Mesenchymal stem cell (in vitro differentiated cells and primary cell): ENCODE measurements around the gene HPGDS.

Experiments
- DNase-seq: peaks from one replicate; pipeline ENCODE4 v3.0.0-alpha.2; 2013
- H2AFZ ChIP-seq: one replicate; pipeline ENCODE4 v1.6.1; 2013; ENCODE audit warnings: low read depth, mild to moderate bottlenecking, control low read depth, inconsistent platforms, low read length, moderate library complexity
- H2AK5ac ChIP-seq: 2 replicates; pipeline ENCODE4 v1.6.1; 2013; ENCODE audit warnings: low read length, moderate library complexity, mild to moderate bottlenecking, inconsistent platforms; ENCODE audit not compliant: severe bottlenecking
- H2BK120ac ChIP-seq: one replicate; pipeline ENCODE4 v1.6.1; 2013; ENCODE audit warnings: low read depth, mild to moderate bottlenecking, inconsistent platforms, low read length, moderate library complexity
- H2BK12ac ChIP-seq, 2 experiments: one replicate each; pipeline ENCODE4 v1.6.1; 2013; ENCODE audit warnings: inconsistent platforms in 2 of 2, low read length in 2 of 2, mild to moderate bottlenecking in 2 of 2, moderate library complexity in 2 of 2, control low read depth in 1 of 2
- H2BK15ac ChIP-seq: one replicate; pipeline ENCODE4 v1.6.1; 2013; ENCODE audit warnings: mild to moderate bottlenecking, low read depth, inconsistent platforms; ENCODE audit not compliant: poor library complexity, severe bottlenecking
- H2BK5ac ChIP-seq: 2 replicates; pipeline ENCODE4 v1.6.1; 2013; ENCODE audit warnings: low read depth, mild to moderate bottlenecking, low read length, control low read depth, inconsistent platforms; ENCODE audit not compliant: poor library complexity, severe bottlenecking
- H3K14ac ChIP-seq, 2 experiments: one replicate each; pipeline ENCODE4 v1.6.1; 2013; ENCODE audit warnings: inconsistent platforms in 2 of 2, low read length in 2 of 2, control low read depth in 1 of 2, mild to moderate bottlenecking in 1 of 2, moderate library complexity in 1 of 2
- H3K18ac ChIP-seq, 2 experiments: one replicate each; pipeline ENCODE4 v1.6.1; 2013; ENCODE audit warnings: inconsistent platforms in 2 of 2, low read length in 2 of 2, control low read depth in 1 of 2, low read depth in 1 of 2, mild to moderate bottlenecking in 1 of 2
- H3K23ac ChIP-seq, 2 experiments: one replicate each; pipeline ENCODE4 v1.6.1; 2013; ENCODE audit warnings: inconsistent platforms in 2 of 2, low read length in 2 of 2, mild to moderate bottlenecking in 2 of 2, moderate library complexity in 2 of 2, control low read depth in 1 of 2
- H3K27ac ChIP-seq: 2 replicates; pipeline ENCODE4 v1.5.1; 2013; ENCODE audit warnings: mild to moderate bottlenecking, moderate library complexity, low read length, control low read depth, inconsistent platforms; ENCODE audit not compliant: poor library complexity, severe bottlenecking
- H3K27me3 ChIP-seq, 2 experiments: 2 replicates each; pipeline versions ENCODE4 v1.6.1 to v1.7.0; 2013; ENCODE audit warnings: low read length in 2 of 2, mild to moderate bottlenecking in 2 of 2, moderate library complexity in 2 of 2, control low read depth in 1 of 2, inconsistent platforms in 1 of 2; ENCODE audit not compliant: control insufficient read depth in 1 of 2, insufficient read depth in 1 of 2
- H3K36me3 ChIP-seq, 2 experiments: 2 replicates each; pipeline versions ENCODE4 v1.6.1 to v1.7.0; 2013; ENCODE audit warnings: low read length in 2 of 2, control low read depth in 1 of 2, inconsistent platforms in 1 of 2, low read depth in 1 of 2, mild to moderate bottlenecking in 1 of 2; ENCODE audit not compliant: insufficient read depth in 2 of 2, control insufficient read depth in 1 of 2
- H3K4ac ChIP-seq, 2 experiments: one replicate each; pipeline ENCODE4 v1.6.1; 2013; ENCODE audit warnings: inconsistent platforms in 2 of 2, low read length in 2 of 2, mild to moderate bottlenecking in 2 of 2, moderate library complexity in 2 of 2, control low read depth in 1 of 2, low read depth in 1 of 2
- H3K4me1 ChIP-seq: 2 replicates; pipeline ENCODE4 v1.6.1; 2013; ENCODE audit warnings: low read depth, low read length, control low read depth; ENCODE audit not compliant: control insufficient read depth, insufficient read depth
- H3K4me2 ChIP-seq: 2 replicates; pipeline ENCODE4 v1.6.1; 2013; ENCODE audit warnings: low read length, mild to moderate bottlenecking, inconsistent platforms; ENCODE audit not compliant: poor library complexity, severe bottlenecking
- H3K4me3 ChIP-seq, 2 experiments: 2 replicates each; pipeline versions ENCODE4 v1.5.1 to v1.7.0; 2013; ENCODE audit warnings: low read length in 2 of 2, mild to moderate bottlenecking in 2 of 2, control low read depth in 1 of 2, low read depth in 1 of 2; ENCODE audit not compliant: insufficient read depth in 1 of 2
- H3K79me1 ChIP-seq: replicated peaks from 2 replicates; pipeline ENCODE4 v1.6.1; 2013; ENCODE audit warnings: mild to moderate bottlenecking, control low read depth, low read length, inconsistent platforms; ENCODE audit not compliant: poor library complexity, severe bottlenecking
- H3K9ac ChIP-seq: 2 replicates; pipeline ENCODE4 v1.7.0; 2013; ENCODE audit warnings: mild to moderate bottlenecking, low read length, moderate library complexity
- H3K9me3 ChIP-seq: 2 replicates; pipeline ENCODE4 v1.7.0; 2013; ENCODE audit warnings: mild to moderate bottlenecking, low read length; ENCODE audit not compliant: control insufficient read depth
- H4K8ac ChIP-seq: one replicate; pipeline ENCODE4 v1.6.1; 2013; ENCODE audit warnings: inconsistent platforms, mild to moderate bottlenecking, low read length, moderate library complexity
- H4K91ac ChIP-seq: one replicate; pipeline ENCODE4 v1.6.1; 2013; ENCODE audit warnings: mild to moderate bottlenecking, low read length, inconsistent platforms
- WGBS: methylation state at CpG from one replicate; pipeline ENCODE4 v1.1.7; 2013; ENCODE audit warnings: mixed read lengths; 5-methylcytosine and 5-hydroxymethylcytosine counted together

Gene HPGDS

DNA sequence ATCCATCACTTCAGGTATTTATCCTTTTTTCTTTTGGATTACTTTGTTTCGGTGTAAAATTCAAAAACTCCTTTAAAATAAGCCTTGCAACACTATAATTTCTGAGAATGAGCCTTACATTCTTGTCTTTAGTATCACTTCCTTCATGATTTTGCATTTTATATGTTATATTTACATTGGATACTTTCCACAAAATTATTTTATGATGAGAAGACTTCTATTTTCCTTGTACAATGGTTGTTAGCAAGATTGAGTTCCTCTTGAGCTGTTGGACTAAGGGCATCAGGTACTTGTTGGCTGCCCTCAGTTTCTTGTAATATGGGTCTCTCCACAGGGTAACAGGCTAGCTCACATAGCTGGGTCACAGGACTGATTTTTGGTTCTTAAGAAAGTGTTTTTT lies 22.7 kb upstream of the HPGDS start:
- Histone ChIP-seq H3K27me3 (no peaks in the 10 kb centered on the region), H3K4me1 (no peaks in the 10 kb centered on the region), H3K4ac (no peak overlapping the region), H3K9me3 (peaks cover 6% of the 10 kb centered on the region), H3K14ac (no peak overlapping the region), H3K23ac (no peak overlapping the region), H3K27ac (no peak overlapping the region), H3K79me1 (no peaks in the 10 kb centered on the region), H2BK15ac (no peak overlapping the region), H4K91ac (no peak overlapping the region), H4K8ac (no peak overlapping the region), H3K4me3 (no peak overlapping the region), H3K4me2 (no peak overlapping the region), H2BK5ac (no peak overlapping the region), H3K18ac (no peak overlapping the region), H2AFZ (no peak overlapping the region), H3K36me3 (no peaks in the 10 kb centered on the region), H2BK120ac (no peak overlapping the region), H2AK5ac (no peak overlapping the region), H2BK12ac (no peak overlapping the region), H3K9ac (no peak overlapping the region)
- 100% methylated on average over 1 of the region's 1 CpG for WGBS
- DNase-seq = no peak

DNA sequence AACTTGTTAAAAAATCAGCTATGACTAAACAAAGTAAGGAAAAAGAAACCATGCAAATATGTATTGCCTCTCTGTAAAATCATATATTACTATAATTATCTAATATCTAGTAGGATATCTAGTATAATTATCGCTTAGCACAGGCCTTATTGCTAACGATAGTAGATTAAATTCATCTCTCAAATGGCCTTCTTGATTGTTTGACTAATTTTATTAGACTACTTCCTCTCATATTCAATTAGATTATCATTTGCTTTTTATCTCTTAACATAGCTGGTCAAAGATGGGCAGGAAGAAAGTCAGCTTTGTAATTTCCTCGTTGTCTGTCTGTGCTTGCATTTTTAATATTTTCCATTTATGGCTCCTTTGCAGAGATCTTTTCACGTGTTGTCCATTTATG lies 21.9 kb upstream of the HPGDS start:
- WGBS = no CpG with 5 or more reads among the region's 4 CpGs
- Histone ChIP-seq H3K4me1 (no peaks in the 10 kb centered on the region), H3K4ac (no peak overlapping the region)

DNA sequence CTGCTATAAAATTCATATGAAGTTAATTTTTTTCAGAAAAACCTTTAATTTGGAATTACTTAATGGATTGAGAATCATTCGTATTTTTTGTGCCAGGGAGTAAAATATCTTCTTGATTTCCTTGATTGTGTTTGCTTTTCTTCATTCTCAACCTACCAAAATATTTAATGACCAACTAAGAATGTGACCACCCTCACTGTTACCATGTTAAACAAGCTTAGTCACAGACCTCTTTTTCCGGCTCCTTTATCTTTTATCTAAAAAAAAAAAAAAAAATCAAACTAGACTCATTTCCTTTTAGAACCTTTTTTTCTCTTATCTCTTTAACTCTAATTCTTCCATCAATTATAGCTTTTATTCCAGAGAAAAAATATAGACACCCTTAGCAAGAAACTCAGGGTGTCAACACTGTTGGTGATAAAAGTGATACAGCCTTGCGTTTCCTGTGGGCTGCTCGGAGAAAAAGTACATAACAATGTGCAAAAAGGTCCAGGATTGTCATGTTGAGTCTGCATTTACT lies 20.6 kb upstream of the HPGDS start:
- H3K9ac ChIP-seq = no peak overlapping the region
- no peak overlapping the region for H3K14ac ChIP-seq
- H3K18ac ChIP-seq = no peak overlapping the region
- no peak overlapping the region for H3K4ac ChIP-seq
- H3K23ac ChIP-seq = no peak overlapping the region
- H3K27me3 ChIP-seq = no peaks in the 10 kb centered on the region
- no peak overlapping the region for H4K91ac ChIP-seq
- no peak overlapping the region for H2BK15ac ChIP-seq
- no peak overlapping the region for H2BK120ac ChIP-seq
- H2AFZ ChIP-seq = no peak overlapping the region
- no peak overlapping the region for H4K8ac ChIP-seq
- no peak overlapping the region for H2AK5ac ChIP-seq
- 92% methylated on average over 2 of the region's 4 CpGs for WGBS
- H3K36me3 ChIP-seq = no peaks in the 10 kb centered on the region
- H3K9me3 ChIP-seq = peaks cover 6% of the 10 kb centered on the region
- H3K27ac ChIP-seq = no peak overlapping the region
- no peaks in the 10 kb centered on the region for H3K79me1 ChIP-seq
- H2BK5ac ChIP-seq = no peak overlapping the region
- H2BK12ac ChIP-seq = no peak overlapping the region
- no peak overlapping the region for H3K4me3 ChIP-seq
- no peak for DNase-seq
- no peaks in the 10 kb centered on the region for H3K4me1 ChIP-seq
- no peak overlapping the region for H3K4me2 ChIP-seq

More for the DNA sequence above, 21.9 kb upstream of the HPGDS start:
- Histone ChIP-seq H3K9ac (no peak overlapping the region), H3K79me1 (no peaks in the 10 kb centered on the region), H3K36me3 (no peaks in the 10 kb centered on the region), H3K18ac (no peak overlapping the region), H2AFZ (no peak overlapping the region), H3K4me3 (no peak overlapping the region), H3K27me3 (no peaks in the 10 kb centered on the region), H2BK120ac (no peak overlapping the region), H4K8ac (no peak overlapping the region), H2BK12ac (no peak overlapping the region), H3K27ac (no peak overlapping the region), H3K14ac (no peak overlapping the region), H3K4me2 (no peak overlapping the region), H2BK15ac (no peak overlapping the region), H2AK5ac (no peak overlapping the region), H3K23ac (no peak overlapping the region), H2BK5ac (no peak overlapping the region), H4K91ac (no peak overlapping the region), H3K9me3 (peaks cover 6% of the 10 kb centered on the region)
- no peak for DNase-seq

DNA sequence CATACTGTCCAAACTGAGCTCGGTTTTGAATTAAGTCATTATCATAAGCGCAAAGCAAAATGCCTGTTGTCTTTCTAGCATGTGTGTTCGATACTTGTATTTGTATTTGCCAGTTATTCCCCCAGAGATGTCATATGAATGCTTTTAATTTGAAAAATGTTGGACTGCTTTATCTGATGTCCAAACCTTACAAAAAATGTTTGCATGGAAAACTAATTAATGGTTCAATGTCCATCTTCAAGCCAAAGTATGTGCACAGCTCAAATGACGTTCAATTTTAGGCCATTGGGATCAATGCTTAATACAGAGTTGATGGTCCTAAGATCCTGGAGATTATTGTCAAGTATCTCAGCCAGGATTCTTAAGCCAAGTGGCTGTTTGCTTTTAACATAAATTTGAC lies 17.2 kb upstream of the HPGDS start:
- WGBS = 87% methylated on average over 4 of the region's 4 CpGs

More for the DNA sequence above, 17.2 kb upstream of the HPGDS start:
- no peak overlapping the region for H3K23ac ChIP-seq
- no peaks in the 10 kb centered on the region for H3K36me3 ChIP-seq
- H2BK5ac ChIP-seq = no peak overlapping the region
- no peaks in the 10 kb centered on the region for H3K9me3 ChIP-seq
- no peak overlapping the region for H3K4me3 ChIP-seq
- no peak overlapping the region for H3K4ac ChIP-seq
- DNase-seq = no peak
- H3K27me3 ChIP-seq = no peaks in the 10 kb centered on the region
- no peak overlapping the region for H4K91ac ChIP-seq
- no peak overlapping the region for H3K4me2 ChIP-seq
- H3K79me1 ChIP-seq = no peaks in the 10 kb centered on the region
- H2BK12ac ChIP-seq = no peak overlapping the region
- no peak overlapping the region for H3K27ac ChIP-seq
- H3K9ac ChIP-seq = no peak overlapping the region
- no peak overlapping the region for H2AFZ ChIP-seq
- H3K14ac ChIP-seq = no peak overlapping the region
- H2BK15ac ChIP-seq = no peak overlapping the region
- no peak overlapping the region for H3K18ac ChIP-seq
- no peak overlapping the region for H2BK120ac ChIP-seq
- H2AK5ac ChIP-seq = no peak overlapping the region
- H3K4me1 ChIP-seq = no peaks in the 10 kb centered on the region
- H4K8ac ChIP-seq = no peak overlapping the region
